COR-L47 (cell line): ENCODE data around the gene CHSY3.

ENCODE experiments used
- DNase-seq: peaks from one replicate; lab custom pipeline; 2025; lab: John Stamatoyannopoulos, UW

The CHSY3 gene

DNA sequence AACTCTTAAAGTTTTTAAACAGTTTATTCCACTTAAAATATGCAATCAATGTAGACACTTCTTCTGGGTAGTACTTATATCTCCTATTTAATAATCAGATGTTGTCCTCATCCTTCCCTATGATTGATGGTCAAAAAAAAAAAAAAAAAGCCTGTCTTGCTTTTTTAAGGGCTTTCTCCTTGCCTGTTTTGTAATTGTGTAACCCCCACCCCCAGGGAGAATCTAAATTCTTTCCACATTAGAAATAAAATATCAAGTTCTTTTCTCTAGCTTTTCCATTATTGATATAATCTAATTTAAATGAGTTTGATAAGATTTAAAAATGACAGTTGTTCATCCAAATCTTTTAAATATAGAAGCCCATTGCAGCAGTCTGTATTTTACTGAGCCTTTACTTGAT lies 119.7 kb downstream of the CHSY3 start:
- DNase-seq: no peak

DNA sequence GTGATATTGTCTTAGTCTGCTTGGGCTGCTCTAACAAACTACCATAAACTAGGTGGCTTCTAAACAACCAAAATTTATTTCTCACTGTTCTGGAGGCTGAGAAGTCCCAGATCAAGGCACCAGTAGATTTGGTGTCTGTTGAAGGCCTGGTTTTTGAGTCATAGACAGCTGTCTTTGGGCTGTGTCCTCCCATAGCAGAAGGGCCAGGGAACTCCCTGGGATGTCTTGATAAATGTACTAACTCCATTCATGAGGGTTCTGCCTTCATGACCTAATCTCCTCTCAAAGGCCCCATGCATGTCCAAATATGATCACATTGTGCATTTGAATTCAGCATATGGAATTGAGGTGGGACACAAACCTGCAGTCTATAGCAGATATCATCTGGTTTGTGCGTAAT lies 121.2 kb downstream of the CHSY3 start:
- no peak for DNase-seq

DNA sequence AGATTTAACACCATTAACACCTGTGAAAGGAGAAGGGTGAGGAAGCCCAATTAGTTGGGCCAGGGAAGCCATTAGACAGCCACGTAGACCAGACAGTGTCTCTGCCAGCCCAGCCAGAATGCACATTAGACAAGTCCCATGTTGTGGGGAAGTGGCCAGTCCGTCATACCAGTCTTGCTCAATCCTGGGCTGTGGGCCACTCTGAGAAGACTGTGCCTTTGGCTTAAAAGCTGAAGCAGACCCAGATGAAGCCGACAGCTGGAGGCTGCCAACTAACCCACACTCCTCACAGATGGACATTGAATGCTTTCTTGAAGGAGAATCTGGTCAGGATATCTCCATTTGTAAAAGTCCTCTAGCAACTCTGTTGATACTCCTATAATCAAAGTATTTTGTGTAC lies 128.5 kb downstream of the CHSY3 start:
- no peak for DNase-seq

DNA sequence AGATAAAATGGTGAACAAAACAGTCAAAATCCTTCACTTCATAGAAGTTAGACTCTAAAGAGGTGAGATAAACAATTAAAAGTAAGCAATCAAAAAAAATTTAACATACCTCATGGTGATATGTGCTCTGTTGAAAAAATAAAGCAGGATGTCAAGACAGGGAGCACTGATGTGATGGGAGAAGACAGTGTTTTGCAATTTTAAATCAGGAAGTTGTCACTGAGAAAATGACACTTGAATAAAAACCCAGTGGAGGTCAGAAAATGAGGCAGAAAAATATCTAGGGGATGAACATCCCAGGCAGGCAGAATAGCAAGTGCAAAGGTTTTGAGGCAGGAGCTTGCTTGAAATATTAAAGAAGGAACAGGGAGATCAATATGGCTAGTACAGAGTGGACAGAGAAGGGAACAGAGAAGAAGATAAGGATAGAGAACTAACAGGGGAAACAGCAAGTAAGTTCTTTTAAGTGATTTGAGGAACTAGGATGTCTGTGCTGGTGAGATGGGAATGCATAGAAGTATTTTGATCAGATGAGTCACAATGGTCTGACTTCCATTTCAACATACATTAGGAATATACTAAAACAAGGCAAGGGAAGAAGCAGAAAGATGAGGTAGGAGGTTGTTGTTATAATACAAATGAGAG lies 130.4 kb downstream of the CHSY3 start:
- no peak for DNase-seq

DNA sequence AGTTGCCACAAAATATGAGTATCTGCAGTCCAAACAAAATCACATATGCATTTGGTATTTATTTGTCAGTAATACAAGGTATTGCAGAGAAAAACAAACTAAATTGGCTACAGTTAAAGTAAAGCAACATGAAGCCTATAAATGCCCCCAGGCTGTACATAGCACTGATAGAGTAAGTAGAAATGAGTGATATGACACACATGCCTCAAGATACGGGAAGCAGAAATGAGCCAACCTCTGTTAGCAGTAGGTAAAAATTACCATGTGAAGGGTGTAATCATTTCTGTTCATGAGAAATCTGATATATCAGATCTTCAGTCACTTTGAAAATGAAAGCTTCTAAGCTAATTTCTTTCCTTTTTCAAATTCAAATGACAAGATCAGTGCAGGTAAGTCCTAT lies 131.1 kb downstream of the CHSY3 start:
- DNase-seq: no peak

DNA sequence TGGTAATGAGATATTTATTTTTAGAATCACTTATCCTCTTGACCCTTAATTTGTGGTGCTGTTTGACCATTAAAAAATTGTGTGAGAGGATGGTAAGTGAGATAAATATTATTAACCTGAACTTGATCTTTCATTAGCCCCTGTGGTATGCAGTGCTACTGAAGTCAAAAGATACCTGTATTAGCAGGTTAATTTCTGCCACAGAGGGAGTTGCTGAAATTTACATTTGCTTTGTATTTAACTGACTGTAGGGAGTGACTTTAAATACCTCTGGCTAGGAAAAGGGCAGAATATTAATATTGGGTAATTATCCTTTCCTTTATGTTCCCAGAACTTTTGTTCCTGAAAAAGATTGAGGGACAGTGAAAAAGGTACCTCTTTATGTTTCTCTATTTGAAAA lies 133.6 kb downstream of the CHSY3 start:
- no peak for DNase-seq

DNA sequence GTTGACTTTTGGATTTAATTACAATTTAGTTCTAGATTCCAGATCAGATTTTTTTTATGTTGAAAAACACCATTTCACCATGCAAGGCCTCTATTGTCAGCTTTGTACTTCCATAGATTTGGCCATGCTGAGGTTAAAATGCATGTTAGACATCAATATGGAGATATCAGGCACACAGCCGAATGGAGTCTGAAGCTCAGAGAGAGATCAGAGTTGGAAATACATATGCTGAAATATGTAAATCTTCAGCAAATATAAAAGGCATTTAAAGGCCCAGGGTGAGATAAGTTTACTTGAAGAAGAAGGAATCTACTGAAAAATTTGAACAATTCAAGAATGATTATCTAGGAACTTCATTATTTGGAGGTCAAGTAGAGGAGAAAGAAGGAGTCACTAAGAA lies 139.6 kb downstream of the CHSY3 start:
- DNase-seq: no peak

DNA sequence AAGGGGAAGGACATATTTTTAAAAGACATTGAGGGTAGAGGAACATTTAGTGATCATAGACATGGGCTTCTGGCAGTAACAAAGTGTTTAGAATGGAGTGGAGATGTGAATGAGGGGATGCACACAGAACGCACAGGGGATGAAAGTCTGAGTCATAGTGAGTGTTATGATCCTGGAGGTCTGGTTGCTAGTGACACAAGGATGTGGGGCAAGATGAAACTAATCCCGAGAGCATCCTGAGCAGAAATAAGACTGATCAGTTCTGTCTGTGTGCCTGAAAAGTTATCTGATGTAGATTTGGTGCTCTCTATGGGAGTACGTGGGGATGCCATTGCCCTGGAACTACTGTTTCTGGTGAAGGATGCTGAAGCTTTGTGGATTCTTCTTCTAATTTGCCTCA lies 141.1 kb downstream of the CHSY3 start:
- DNase-seq: no peak

DNA sequence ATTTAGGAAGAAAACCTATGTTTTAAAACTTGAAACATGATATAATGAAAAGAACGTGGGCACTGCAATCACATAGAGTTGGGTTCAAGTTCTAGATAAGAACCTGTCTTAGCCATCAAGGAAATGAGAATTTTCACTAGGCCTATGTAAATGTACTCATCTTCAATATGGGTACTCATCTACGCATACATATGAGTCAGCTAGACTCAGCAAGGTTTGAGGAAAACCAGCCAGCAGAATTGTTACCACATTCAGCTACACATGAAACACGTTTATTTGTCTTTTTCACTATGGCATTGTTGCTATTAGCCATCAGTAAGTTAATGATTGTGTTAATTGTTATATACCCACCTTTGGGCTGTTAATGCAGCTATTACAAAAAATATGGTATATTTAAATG lies 146.3 kb downstream of the CHSY3 start:
- no peak for DNase-seq

DNA sequence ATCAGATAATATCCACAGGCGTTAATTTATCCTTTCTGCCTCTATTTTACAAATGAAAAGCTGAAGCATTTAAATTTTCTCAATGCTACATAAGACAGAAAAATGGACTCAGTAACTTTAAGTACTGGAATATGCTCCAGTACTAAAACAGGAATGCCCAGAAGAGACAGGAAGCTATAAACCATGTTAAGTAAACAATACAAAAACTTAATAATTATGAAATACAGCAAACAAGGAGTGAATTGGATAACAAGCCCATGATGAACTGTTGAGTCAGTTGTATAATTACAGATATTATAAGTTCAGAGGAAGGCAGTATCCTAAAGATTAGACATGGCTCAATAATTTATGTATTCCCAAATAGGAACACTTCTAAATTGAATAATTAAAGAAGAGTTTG lies 148.5 kb downstream of the CHSY3 start:
- DNase-seq: no peak

DNA sequence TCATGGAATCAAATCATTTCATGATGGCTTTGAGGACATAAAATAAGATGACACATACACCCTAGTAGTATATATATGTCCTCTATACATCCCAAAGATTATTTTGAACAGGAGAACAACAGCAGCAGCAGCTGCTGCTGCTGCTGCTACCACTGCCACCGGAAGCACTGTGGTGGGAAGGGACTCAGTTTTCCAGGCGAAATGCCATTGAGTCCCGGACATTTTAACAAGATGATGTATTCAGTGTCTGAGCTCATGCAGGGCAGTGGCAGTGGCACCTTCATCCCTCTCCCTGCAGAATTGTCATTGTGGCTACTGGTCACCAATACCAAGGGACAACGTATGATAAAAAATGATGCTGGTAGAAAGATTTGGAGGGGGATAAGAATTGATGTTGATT lies 151.3 kb downstream of the CHSY3 start:
- DNase-seq: no peak

DNA sequence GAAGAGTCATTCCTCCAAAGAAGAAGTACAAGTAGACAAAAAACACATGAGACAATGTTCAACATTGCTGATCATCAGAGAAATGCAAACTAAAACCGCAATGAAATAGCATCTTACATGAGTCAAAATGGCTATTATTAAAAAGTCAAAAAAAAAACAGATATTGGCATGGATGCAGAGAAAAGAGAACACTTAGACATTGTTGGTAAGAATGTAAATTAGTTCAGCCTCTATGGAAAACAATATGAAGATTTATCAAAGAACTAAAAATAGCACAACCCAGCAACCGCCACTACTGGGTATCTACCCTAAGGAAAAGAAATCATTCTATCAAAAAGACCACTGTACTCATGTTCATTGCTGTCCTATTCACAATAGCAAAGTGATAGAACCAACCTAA lies 157.5 kb downstream of the CHSY3 start:
- DNase-seq: no peak

DNA sequence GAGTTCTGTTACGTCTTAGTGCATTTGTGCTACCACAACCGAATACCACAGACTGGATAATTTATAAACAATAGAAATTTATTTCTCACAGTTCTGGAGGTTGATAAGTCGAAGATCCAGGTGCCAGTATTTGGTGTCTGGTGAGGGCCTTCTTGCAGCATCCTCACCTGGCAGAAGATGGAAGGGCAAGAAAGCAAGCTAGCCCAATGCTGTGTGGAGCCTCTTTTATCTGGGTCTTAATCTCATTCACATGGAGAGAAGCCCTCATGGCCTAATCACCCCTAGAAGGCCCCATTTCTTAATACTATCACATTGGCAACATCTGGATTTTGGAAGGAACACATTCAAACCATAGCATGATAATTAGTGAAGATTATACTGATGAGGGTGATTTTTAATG lies 159.3 kb downstream of the CHSY3 start:
- DNase-seq: no peak

DNA sequence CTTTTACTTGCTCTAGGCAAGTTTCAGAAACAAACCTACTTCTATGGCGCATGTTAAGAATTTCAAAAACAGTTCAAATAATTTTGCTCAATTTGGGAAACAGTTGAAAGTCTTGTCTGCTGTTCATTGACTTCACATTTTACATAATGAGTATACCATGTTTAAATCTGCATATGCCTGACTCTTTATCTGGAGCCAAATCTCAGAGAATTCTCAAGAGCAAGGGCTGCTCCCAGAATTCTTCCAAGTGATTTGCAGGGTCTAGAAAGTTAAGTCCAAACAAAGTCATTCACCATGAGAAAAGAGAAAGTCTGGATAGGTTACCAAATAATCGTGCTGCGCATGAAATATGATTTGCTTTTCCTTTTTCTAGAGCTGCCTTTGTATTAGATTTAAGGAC lies 160.2 kb downstream of the CHSY3 start:
- no peak for DNase-seq

DNA sequence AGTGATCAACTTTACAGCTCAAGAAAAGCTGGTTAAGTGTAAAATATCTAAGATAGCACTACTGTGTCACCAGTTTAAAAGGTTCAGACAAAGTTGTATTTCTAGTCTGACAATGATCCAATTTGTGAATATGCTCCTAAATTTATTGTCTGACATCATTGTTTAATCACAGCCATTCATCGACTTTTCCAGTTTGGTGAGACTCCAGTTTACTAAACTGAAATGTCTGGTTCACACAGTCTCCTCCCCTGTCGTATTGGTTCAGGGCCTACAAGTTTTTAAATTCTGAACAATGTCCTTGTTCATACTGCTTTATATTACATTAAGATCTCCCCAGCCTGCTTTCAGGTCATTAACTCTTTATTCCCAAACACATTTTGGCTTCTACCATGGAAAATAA lies 161.4 kb downstream of the CHSY3 start:
- DNase-seq: no peak

DNA sequence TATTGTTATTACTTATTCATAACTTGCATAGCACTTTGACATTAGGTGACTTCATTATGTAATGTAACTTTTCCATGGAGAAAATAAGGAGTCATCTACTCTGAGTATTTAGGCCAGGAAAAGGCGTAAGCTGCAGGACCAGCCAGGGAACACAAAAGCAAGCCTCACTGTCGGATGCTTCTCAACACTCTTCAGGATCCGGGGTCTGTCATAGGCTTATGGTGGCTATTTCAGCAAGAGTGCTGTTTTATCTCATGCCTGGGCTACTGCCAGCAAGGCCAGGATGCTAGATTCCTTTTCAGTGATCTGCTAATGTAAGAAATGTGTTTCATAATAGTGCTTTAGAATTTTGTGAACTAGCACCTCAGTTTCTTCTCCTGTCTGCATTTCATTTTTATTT lies 162.4 kb downstream of the CHSY3 start:
- no peak for DNase-seq

DNA sequence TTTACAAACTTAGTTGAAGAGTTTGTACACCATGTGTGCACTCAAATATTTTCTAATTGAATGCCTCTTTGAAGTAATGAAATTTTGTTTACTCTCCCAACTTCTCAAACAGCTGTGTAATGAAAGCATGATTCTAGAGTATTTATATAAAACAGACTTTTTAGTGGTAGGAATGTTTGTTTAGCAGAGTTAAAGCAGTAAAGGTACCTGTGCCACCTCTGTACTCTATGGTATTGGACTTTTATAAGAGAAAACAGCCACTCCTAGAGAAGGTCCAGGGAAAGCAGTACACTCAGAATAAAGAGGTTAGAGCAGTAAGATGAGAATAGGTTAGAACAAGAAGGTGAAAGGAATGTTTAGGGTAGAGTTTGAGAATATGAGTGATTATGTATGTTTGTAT lies 163.1 kb downstream of the CHSY3 start:
- no peak for DNase-seq

DNA sequence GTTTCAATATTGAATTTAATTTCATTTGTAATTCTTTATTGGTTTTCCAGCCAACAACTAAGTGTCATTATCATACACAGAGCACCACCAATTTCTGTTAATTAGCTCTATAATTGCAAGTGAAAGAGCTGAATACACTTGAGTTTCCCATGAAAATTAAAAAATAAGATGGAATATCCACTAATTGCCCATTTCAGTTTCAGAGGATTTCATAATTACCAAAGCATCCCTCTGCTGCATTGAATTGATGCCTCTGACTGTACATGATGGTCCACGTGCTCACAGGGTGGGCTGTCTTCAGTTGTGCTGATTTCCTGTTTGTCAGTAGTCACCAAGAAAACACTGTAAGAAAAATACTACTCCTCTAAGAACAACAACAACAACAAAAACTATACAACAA lies 163.8 kb downstream of the CHSY3 start:
- DNase-seq: no peak

DNA sequence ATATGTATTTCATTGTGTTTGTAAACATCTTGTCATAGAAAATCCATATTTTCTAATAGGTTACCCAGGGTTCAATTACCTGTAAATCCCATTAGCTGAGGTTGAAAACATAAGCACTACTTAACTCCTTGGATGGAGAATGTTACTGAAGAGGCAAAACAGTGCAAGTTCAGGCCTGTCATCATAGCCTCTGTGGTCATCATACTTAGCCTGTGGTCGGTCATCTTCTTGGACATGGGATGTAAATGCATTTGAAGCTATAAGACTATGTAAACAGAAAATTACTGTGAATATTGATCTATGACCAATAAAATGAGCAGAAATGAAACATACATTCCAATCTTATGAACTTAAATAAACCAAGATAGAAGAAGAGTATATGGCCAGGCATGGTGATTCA lies 164.7 kb downstream of the CHSY3 start:
- DNase-seq: no peak

DNA sequence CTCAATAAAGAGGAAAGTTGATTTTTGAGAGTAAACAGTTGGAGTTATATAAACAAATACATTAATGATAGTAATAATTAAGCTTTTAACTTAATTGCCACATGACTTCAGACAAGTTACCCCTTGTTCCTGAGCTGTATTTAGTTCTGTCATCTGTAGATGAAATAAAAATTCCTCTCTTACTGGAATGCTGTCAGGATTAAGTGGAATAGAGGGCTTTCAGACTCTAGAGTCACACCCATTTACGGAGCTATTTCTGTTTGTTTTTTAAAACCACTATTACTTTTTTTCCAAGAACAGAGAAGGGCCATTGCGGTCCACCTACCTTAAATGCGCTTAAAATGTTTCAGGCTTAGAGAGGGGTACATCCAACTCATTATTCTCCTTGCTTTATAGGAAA lies 170.6 kb downstream of the CHSY3 start:
- no peak for DNase-seq

DNA sequence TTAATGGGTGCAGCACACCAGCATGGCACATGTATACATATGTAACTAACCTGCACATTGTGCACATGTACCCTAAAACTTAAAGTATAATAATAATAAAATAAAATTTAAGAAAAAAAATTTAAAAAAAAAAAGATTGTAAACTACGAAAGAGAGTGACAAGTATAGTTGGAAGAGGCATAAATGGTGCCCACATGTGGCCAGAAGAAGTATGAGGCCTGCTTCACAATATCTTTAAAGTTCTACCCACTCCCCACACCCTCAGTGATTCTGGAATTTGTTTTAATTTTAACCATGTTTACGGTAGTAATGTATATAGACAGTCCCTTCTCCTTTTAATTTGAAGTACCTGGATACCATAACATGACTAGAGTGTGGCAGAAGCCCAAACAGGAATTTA lies 172.7 kb downstream of the CHSY3 start:
- no peak for DNase-seq

DNA sequence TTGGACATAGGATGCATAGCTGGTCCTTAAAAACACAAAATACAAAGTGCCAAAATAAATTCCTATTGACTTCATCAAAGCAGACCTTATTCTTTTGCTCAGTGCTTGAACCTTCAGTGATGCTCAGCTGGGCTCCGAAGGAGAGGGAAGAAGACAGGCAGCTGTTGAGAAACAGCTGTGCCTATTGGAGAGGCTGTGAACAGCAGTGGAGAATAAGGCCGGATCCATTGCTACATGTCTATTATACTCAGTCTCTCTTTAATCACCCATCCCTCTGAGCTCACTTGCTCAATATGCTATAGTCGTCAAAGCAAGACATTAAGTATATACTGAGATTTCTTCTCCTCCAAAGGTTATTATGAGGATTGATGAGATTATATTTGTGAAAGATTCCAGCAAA lies 174.4 kb downstream of the CHSY3 start:
- DNase-seq: no peak

DNA sequence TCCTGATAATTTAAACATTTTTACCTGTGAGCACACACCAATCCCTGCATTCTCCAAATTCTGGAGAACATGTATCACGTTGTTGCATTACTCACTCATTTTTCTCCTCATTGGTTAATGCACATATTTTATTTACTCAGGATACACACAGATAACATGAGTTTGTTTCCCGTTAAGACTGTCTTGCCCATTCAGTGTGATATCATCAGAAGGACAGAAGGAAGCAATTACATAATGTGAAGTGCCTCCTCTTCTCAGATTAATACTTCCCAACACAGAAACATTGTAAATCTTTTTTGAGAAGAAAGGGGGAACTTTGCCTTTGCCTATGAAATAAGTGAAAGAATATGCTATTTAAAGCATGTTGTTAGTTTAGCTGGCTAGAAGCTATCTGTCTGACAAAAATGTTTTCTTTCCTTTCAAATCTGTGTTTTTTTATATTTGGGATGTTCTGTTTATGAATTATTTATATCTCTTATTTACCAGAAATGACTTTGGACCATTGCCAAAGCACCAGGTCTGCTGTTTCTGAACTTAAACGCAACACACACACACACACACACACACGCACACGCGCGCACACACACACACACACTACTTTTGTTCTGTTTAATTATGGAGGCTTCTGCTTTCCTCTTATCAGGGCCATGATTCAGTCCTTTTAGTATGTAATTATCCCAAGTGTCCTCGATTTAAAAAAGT lies 186.5 kb downstream of the CHSY3 start:
- DNase-seq: no peak

DNA sequence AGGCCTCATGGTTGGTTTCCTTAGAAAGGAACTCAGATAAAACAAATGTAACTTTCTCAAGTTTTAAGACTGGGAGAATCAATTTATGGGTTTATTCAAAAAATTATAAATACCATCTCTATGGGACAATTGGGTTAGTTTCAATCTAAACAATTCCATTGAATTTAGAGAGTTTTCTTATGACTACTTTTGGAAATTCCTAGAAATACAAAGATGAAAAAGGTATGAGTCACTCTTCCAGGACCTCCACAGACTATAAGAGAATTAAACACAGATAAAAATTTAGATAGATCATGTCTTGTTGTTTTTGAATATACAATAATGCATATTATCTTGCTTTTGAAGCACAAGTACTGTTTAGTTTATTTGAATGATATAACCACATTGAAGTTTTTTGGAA lies 188.7 kb downstream of the CHSY3 start:
- no peak for DNase-seq
